A549 (cell line): ENCODE measurements around the gene STK26. TPM values are rescaled to one million over a fixed set of nuclear protein-coding genes. Genes with fewer than 3 reads are reported as not detected.

Experiments used
- ATAC-seq, 2 experiments: fragments of 200-7000 bp in 1 of 2; fragments of >200 bp in 1 of 2; cut with Nextera tagmentation in 1 of 2; cut with Tn5 transposase in 1 of 2; 3 replicates each; pipeline versions ENCODE4 v1.8.0 to v1.9.1; 2018 to 2020; ENCODE audit warnings: mild to moderate bottlenecking in 1 of 2, moderate library complexity in 1 of 2
- CTCF ChIA-PET: fragments of 300-600 bp; sonication (Branson Sonifier 250); formaldehyde crosslinking; extraction: SDS; loops from one replicate; lab custom pipeline; 2021; ENCODE audit warnings: antibody characterized with exemption, inconsistent platforms; lab: Yijun Ruan, JAX
- POLR2A ChIA-PET: fragments of 350-600 bp; formaldehyde crosslinking; extraction: SDS; loops from one replicate; lab custom pipeline; 2021; ENCODE audit warnings: antibody characterized with exemption, inconsistent platforms; lab: Yijun Ruan, JAX
- DNase-seq, 2 experiments: peaks; one replicate each; pipeline versions ENCODE4 v3.0.0 to v3.0.0-alpha.2; 2011 to 2016; ENCODE audit warnings: low read depth in 1 of 2, low spot score in 1 of 2
- FAIRE-seq: peaks from 2 replicates; lab custom pipeline; 2011; peaks lifted over from hg19 to GRCh38; lab: Jason Lieb, UNC
- H3K27ac ChIP-seq, 2 experiments: fragments of >200 bp; sonication (Bioruptor Twin); formaldehyde crosslinking; 3 replicates each; pipeline ENCODE4 v1.5.1; 2016 to 2017
- H3K4me1 ChIP-seq: fragments of >200 bp; sonication (Bioruptor Twin); formaldehyde crosslinking; 3 replicates; pipeline ENCODE4 v1.6.1; 2016
- H3K4me2 ChIP-seq: fragments of >200 bp; sonication (Bioruptor Twin); formaldehyde crosslinking; 3 replicates; pipeline ENCODE4 v1.6.1; 2016
- H3K4me3 ChIP-seq: fragments of >200 bp; sonication (Bioruptor Twin); formaldehyde crosslinking; 3 replicates; pipeline ENCODE4 v1.5.1; 2016
- H3K9me3 ChIP-seq: fragments of >200 bp; sonication (Bioruptor Twin); formaldehyde crosslinking; 3 replicates; pipeline ENCODE4 v1.6.1; 2016
- BCL3 ChIP-seq: fragments of >200 bp; sonication (Bioruptor Twin); formaldehyde crosslinking; IDR thresholded peaks from 3 replicates; pipeline ENCODE4 v1.6.1; 2016
- BHLHE40 ChIP-seq: IDR thresholded peaks from 2 replicates; pipeline ENCODE4 v1.6.1; 2012; ENCODE audit warnings: low read depth, low read length, inconsistent platforms
- CBX2 ChIP-seq: fragments of 200-600 bp; sonication (generic); IDR thresholded peaks from 2 replicates; pipeline ENCODE4 v1.6.1; 2016; ENCODE audit warnings: low read depth, mild to moderate bottlenecking, borderline replicate concordance
- CBX8 ChIP-seq: fragments of 200-600 bp; sonication (generic); IDR thresholded peaks from 2 replicates; pipeline ENCODE4 v1.6.1; 2016
- CEBPB ChIP-seq, 2 experiments: fragments of >200 bp in 1 of 2; sonication (Bioruptor Twin) in 1 of 2; formaldehyde crosslinking in 1 of 2; IDR thresholded peaks; 2 replicates each; pipeline ENCODE4 v1.6.1; 2012 to 2016
- E2F6 ChIP-seq: IDR thresholded peaks from 2 replicates; pipeline ENCODE4 v1.6.1; 2012; ENCODE audit warnings: low read depth, borderline replicate concordance
- EP300 ChIP-seq, 2 experiments: fragments of >200 bp; sonication (Bioruptor Twin); formaldehyde crosslinking; IDR thresholded peaks; 2 replicates in 1 of 2; 3 replicates in 1 of 2; pipeline ENCODE4 v1.6.1; 2016 to 2017
- FOSB ChIP-seq: fragments of 250-450 bp; sonication (Bioruptor Pico); IDR thresholded peaks from 2 replicates; pipeline ENCODE4 v1.5.0; 2020; ENCODE audit warnings: mild to moderate bottlenecking, moderate library complexity
- FOXS1 ChIP-seq: fragments of 250-450 bp; sonication (Bioruptor Pico); IDR thresholded peaks from 2 replicates; pipeline ENCODE4 v1.5.0; 2020; ENCODE audit warnings: mild to moderate bottlenecking, moderate library complexity
- HEYL ChIP-seq: fragments of 250-450 bp; sonication (Bioruptor Pico); IDR thresholded peaks from 2 replicates; pipeline ENCODE4 v1.8.0; 2021; ENCODE audit warnings: mild to moderate bottlenecking, moderate library complexity
- HMGXB4 ChIP-seq: fragments of 250-450 bp; sonication (Bioruptor Pico); IDR thresholded peaks from 2 replicates; pipeline ENCODE4 v1.5.0; 2021; ENCODE audit warnings: mild to moderate bottlenecking, moderate library complexity, borderline replicate concordance
- HOXB13 ChIP-seq: fragments of 250-450 bp; sonication (Bioruptor Pico); IDR thresholded peaks from 2 replicates; pipeline ENCODE4 v1.5.0; 2020; ENCODE audit warnings: low read depth, mild to moderate bottlenecking, moderate library complexity
- KDM1A ChIP-seq: fragments of 200-600 bp; sonication (generic); IDR thresholded peaks from 2 replicates; pipeline ENCODE4 v1.6.1; 2016; ENCODE audit warnings: low read depth, mild to moderate bottlenecking
- MAX ChIP-seq: IDR thresholded peaks from 2 replicates; pipeline ENCODE4 v1.6.1; 2012
- NFE2L2 ChIP-seq: fragments of 150-350 bp; conservative IDR thresholded peaks from 2 replicates; pipeline ENCODE4 v1.6.1; 2014; ENCODE audit warnings: low read length
- PBX3 ChIP-seq: IDR thresholded peaks from 2 replicates; pipeline ENCODE4 v1.6.1; 2012
- POLR2AphosphoS2 ChIP-seq: conservative IDR thresholded peaks from 2 replicates; pipeline ENCODE4 v1.6.1; 2012; ENCODE audit warnings: low read length, improper control_type of control experiment, inconsistent platforms
- RAD21 ChIP-seq, 2 experiments: fragments of >200 bp in 1 of 2; sonication (Bioruptor Twin) in 1 of 2; formaldehyde crosslinking in 1 of 2; IDR thresholded peaks in 1 of 2; conservative IDR thresholded peaks in 1 of 2; 2 replicates in 1 of 2; 3 replicates in 1 of 2; pipeline ENCODE4 v1.6.1; 2012 to 2018; ENCODE audit warnings: inconsistent platforms in 1 of 2
- RCOR1 ChIP-seq: fragments of 150-350 bp; IDR thresholded peaks from 2 replicates; pipeline ENCODE4 v1.6.1; 2014; ENCODE audit warnings: antibody characterized with exemption, low read length, low read depth
- REST ChIP-seq: fragments of 200-600 bp; sonication (generic); IDR thresholded peaks from 2 replicates; pipeline ENCODE4 v1.6.1; 2016; ENCODE audit warnings: antibody characterized with exemption, mild to moderate bottlenecking, moderate library complexity
- RFX5 ChIP-seq: fragments of 450-650 bp; IDR thresholded peaks from 2 replicates; pipeline ENCODE4 v1.7.1; 2014; ENCODE audit warnings: antibody characterized with exemption, mild to moderate bottlenecking, moderate library complexity
- RNF2 ChIP-seq: fragments of 200-600 bp; sonication (generic); IDR thresholded peaks from 2 replicates; pipeline ENCODE4 v1.6.1; 2016; ENCODE audit warnings: low read depth, mild to moderate bottlenecking, antibody characterized with exemption, moderate library complexity, borderline replicate concordance
- SMC3 ChIP-seq: fragments of >200 bp; sonication (Bioruptor Twin); formaldehyde crosslinking; IDR thresholded peaks from 3 replicates; pipeline ENCODE4 v1.6.1; 2018; ENCODE audit warnings: inconsistent platforms
- TP53 ChIP-seq: fragments of 250-450 bp; sonication (Bioruptor Pico); IDR thresholded peaks from 2 replicates; pipeline ENCODE4 v1.5.0; 2021; ENCODE audit warnings: mild to moderate bottlenecking, moderate library complexity
- ZFP36 ChIP-seq: fragments of 450-650 bp; IDR thresholded peaks from 2 replicates; pipeline ENCODE4 v1.6.1; 2014; ENCODE audit warnings: borderline replicate concordance; ENCODE audit not compliant: partially characterized antibody
- ZSCAN20 ChIP-seq: fragments of 250-450 bp; sonication (Bioruptor Pico); IDR thresholded peaks from 2 replicates; pipeline ENCODE4 v1.8.0; 2022; ENCODE audit warnings: mild to moderate bottlenecking, moderate library complexity
- WGBS: methylation state at CpG from one replicate; pipeline ENCODE4 v1.1.6; 2017; ENCODE audit errors: missing lambda C conversion rate; 5-methylcytosine and 5-hydroxymethylcytosine counted together
- polyA plus RNA-seq, 4 experiments: library from polyadenylated mRNA; depleted of rRNA in 3 of 4; stranded (reverse); fragments of >200 nt; fragmentation: RNase III in 1 of 4; extraction: RNeasy Plus Mini Kit Qiagen cat#74134 plus additional on column Dnase treatment in 1 of 4; gene quantifications; 2 replicates in 3 of 4; 3 replicates in 1 of 4; pipeline ENCODE4 v1.2.3, GENCODE V29; 2011 to 2017

Gene STK26
- polyA plus RNA-seq, 2 of the 4 experiments (the other 2 are of a cell fraction), result 11.5 to 23.9 TPM

GRCh38 chrX:132043977-132044376 lies 20.9 kb downstream of the STK26 start:
- ChIA-PET CTCF (interaction anchor here (1.3 kb wide), 1 partner anchor 249 kb away, joined by 3 read pairs; no protein-coding TSS in a partner anchor), POLR2A (no interaction called here)
- ATAC-seq, result no peak
- H3K4me2 ChIP-seq, result no peak overlapping the region
- WGBS, result 60% methylated on average over 2 of the region's 2 CpGs
- H3K4me1 ChIP-seq, result no peaks in the 10 kb centered on the region
- no peak overlapping the region for H3K4me3 ChIP-seq
- FAIRE-seq, result no peak
- no peak overlapping the region for H3K27ac ChIP-seq
- TF ChIP-seq HEYL (CRISPR knock-in tag), result no peak
- no peak for TF ChIP-seq RFX5
- TF ChIP-seq NFE2L2, result no peak
- TF ChIP-seq E2F6, result no peak
- TF ChIP-seq HOXB13 (CRISPR knock-in tag), result no peak
- no peak for TF ChIP-seq TP53 (CRISPR knock-in tag)
- no peak for TF ChIP-seq CEBPB (IDR thresholded peaks at IDR 0.05)
- no peak for TF ChIP-seq ZFP36
- no peak for TF ChIP-seq MAX
- no peak for TF ChIP-seq ZSCAN20 (CRISPR knock-in tag)
- no peak for TF ChIP-seq RAD21 (conservative IDR thresholded peaks at IDR 0.05 in 1 of 2, IDR thresholded peaks at IDR 0.05 in 1 of 2)
- TF ChIP-seq CBX8, result no peak
- no peak for TF ChIP-seq KDM1A
- TF ChIP-seq EP300 (IDR thresholded peaks at IDR 0.05), result no peak
- no peak for TF ChIP-seq RNF2
- no peak for TF ChIP-seq HMGXB4 (CRISPR knock-in tag)
- TF ChIP-seq SMC3, result no peak
- TF ChIP-seq PBX3, result no peak
- TF ChIP-seq BHLHE40, result no peak
- no peak for TF ChIP-seq REST
- DNase-seq, result no peak
- H3K9me3 ChIP-seq, result no peaks in the 10 kb centered on the region

GRCh38 chrX:132044953-132045352 lies 21.9 kb downstream of the STK26 start:
- no peak overlapping the region for H3K4me3 ChIP-seq
- CTCF ChIA-PET, result no interaction called here
- 59% methylated on average over 4 of the region's 4 CpGs for WGBS
- H3K4me2 ChIP-seq, result no peak overlapping the region
- no peak for FAIRE-seq
- DNase-seq, result no peak
- TF ChIP-seq RCOR1 (no peak), HEYL (CRISPR knock-in tag) (no peak), FOSB (CRISPR knock-in tag) (no peak), BCL3 (no peak), POLR2AphosphoS2 (no peak), FOXS1 (CRISPR knock-in tag) (no peak), CBX2 (no peak)
- H3K4me1 ChIP-seq, result no peaks in the 10 kb centered on the region
- ATAC-seq, result no peak
- H3K27ac ChIP-seq, result no peak overlapping the region
- no peaks in the 10 kb centered on the region for H3K9me3 ChIP-seq
- POLR2A ChIA-PET, result no interaction called here
